SW480 (cell line): Measurements from ENCODE around the gene RPN1.
"Not testable (repeated sequence)": the region's sequence is repeated elsewhere in the genome, so short reads cannot be mapped to it uniquely, and the experiment has no call there.

Experiments used
- DNase-seq: peaks from one replicate; pipeline ENCODE4 v3.0.0-alpha.2; 2016; ENCODE audit warnings: low spot score

The RPN1 gene

GRCh38 chr3:128650096-128651050 is at the start of gene RPN1:
RPN1 (minus strand) TSS chr3:128650818; CDS start chr3:128650800, 18 bp downstream.
- peak; percentile 97 for DNase-seq

- peak; percentile 60 for DNase-seq
Measured at GRCh38 chr3:128698211-128699047, 47.8 kb upstream of the RPN1 start.

GRCh38 chr3:128697341-128697740 is 46.7 kb upstream of the RPN1 start:
- DNase-seq: no peak

- DNase-seq: no peak
Measured at GRCh38 chr3:128693696-128694095, 43.1 kb upstream of the RPN1 start.

GRCh38 chr3:128689060-128689459 is 38.4 kb upstream of the RPN1 start:
- no peak for DNase-seq

- no peak for DNase-seq
Measured at GRCh38 chr3:128686465-128686864, 35.8 kb upstream of the RPN1 start.

GRCh38 chr3:128684986-128685726 is 34.5 kb upstream of the RPN1 start:
- DNase-seq: no peak

GRCh38 chr3:128683957-128684356 is 33.3 kb upstream of the RPN1 start:
- DNase-seq: no peak

GRCh38 chr3:128681369-128681829 is 30.8 kb upstream of the RPN1 start:
- peak; percentile 36 for DNase-seq

GRCh38 chr3:128680603-128681368 is 30.2 kb upstream of the RPN1 start:
- DNase-seq: peak; percentile 97

GRCh38 chr3:128679338-128679737 is 28.7 kb upstream of the RPN1 start:
- no peak for DNase-seq

GRCh38 chr3:128675802-128676201 is 25.2 kb upstream of the RPN1 start:
- not testable (repeated sequence) for DNase-seq

- no peak for DNase-seq
Measured at GRCh38 chr3:128674161-128674784, 23.7 kb upstream of the RPN1 start.

GRCh38 chr3:128667641-128668040 is 17.0 kb upstream of the RPN1 start:
- no peak for DNase-seq

- DNase-seq: peak; percentile 25
Measured at GRCh38 chr3:128665362-128666021, 14.9 kb upstream of the RPN1 start.

- DNase-seq: no peak
Measured at GRCh38 chr3:128663151-128663550, 12.5 kb upstream of the RPN1 start.

- DNase-seq: no peak
Measured at GRCh38 chr3:128655531-128655930, 4.9 kb upstream of the RPN1 start.

- not testable (repeated sequence) for DNase-seq
Measured at GRCh38 chr3:128653993-128654805, 3.6 kb upstream of the RPN1 start.

GRCh38 chr3:128653383-128653992 is 2.9 kb upstream of the RPN1 start:
- not testable (repeated sequence) for DNase-seq
